Keratinocyte (primary cell): ENCODE results near the gene CHST1. TPM values are rescaled to one million over a fixed set of nuclear protein-coding genes. Genes with fewer than 3 reads are reported as not detected.

Experiments used
- DNase-seq: peaks from one replicate; pipeline ENCODE4 v3.0.0-alpha.2; 2011; ENCODE audit warnings: low read depth, missing footprints, low spot score
- FAIRE-seq: peaks from 2 replicates; lab custom pipeline; 2011; peaks lifted over from hg19 to GRCh38; lab: Jason Lieb, UNC
- H2AFZ ChIP-seq: 2 replicates; pipeline ENCODE4 v1.6.0; 2012; ENCODE audit warnings: low read length, control low read depth, inconsistent platforms; ENCODE audit not compliant: control insufficient read depth
- H3K27ac ChIP-seq: 2 replicates; pipeline ENCODE4 v1.5.1; 2011; ENCODE audit warnings: low read length; ENCODE audit not compliant: control insufficient read depth, insufficient read depth
- H3K27me3 ChIP-seq: 3 replicates; pipeline ENCODE4 v1.6.0; 2011; ENCODE audit warnings: low read length; ENCODE audit not compliant: control insufficient read depth, insufficient read depth; ENCODE audit errors: extremely low read depth
- H3K36me3 ChIP-seq, 2 experiments: 2 replicates in 1 of 2; 3 replicates in 1 of 2; pipeline ENCODE4 v1.5.1; 2011; ENCODE audit warnings: low read length in 2 of 2, mild to moderate bottlenecking in 1 of 2; ENCODE audit not compliant: control insufficient read depth in 2 of 2, insufficient read depth in 2 of 2; ENCODE audit errors: extremely low read depth in 1 of 2
- H3K4me1 ChIP-seq: 3 replicates; pipeline ENCODE4 v1.5.1; 2011; ENCODE audit warnings: low read length; ENCODE audit not compliant: control insufficient read depth, insufficient read depth; ENCODE audit errors: extremely low read depth
- H3K4me2 ChIP-seq: 3 replicates; pipeline ENCODE4 v1.6.0; 2011; ENCODE audit warnings: low read depth, low read length; ENCODE audit not compliant: control insufficient read depth, insufficient read depth; ENCODE audit errors: extremely low read depth
- H3K4me3 ChIP-seq, 3 experiments: fragments of 200-600 bp in 1 of 3; sonication (generic) in 1 of 3; 2 replicates in 2 of 3; 3 replicates in 1 of 3; pipeline ENCODE4 v1.5.1; 2011 to 2016; ENCODE audit warnings: low read length in 3 of 3, mild to moderate bottlenecking in 3 of 3, control low read depth in 2 of 3, inconsistent platforms in 1 of 3, low read depth in 1 of 3, mixed read lengths in 1 of 3, mixed run types in 1 of 3, moderate library complexity in 1 of 3; ENCODE audit not compliant: control insufficient read depth in 2 of 3, insufficient read depth in 2 of 3; ENCODE audit errors: extremely low read depth in 1 of 3
- H3K79me2 ChIP-seq: 2 replicates; pipeline ENCODE4 v1.6.0; 2012; ENCODE audit warnings: low read length; ENCODE audit not compliant: control insufficient read depth, insufficient read depth
- H3K9ac ChIP-seq: 3 replicates; pipeline ENCODE4 v1.6.0; 2011; ENCODE audit warnings: low read length; ENCODE audit not compliant: control insufficient read depth, insufficient read depth; ENCODE audit errors: extremely low read depth
- H3K9me1 ChIP-seq: 3 replicates; pipeline ENCODE4 v1.6.0; 2011; ENCODE audit warnings: low read length; ENCODE audit not compliant: control insufficient read depth, insufficient read depth; ENCODE audit errors: extremely low read depth
- H3K9me3 ChIP-seq: 2 replicates; pipeline ENCODE4 v1.5.1; 2012; ENCODE audit warnings: low read depth, low read length; ENCODE audit not compliant: control insufficient read depth
- H4K20me1 ChIP-seq: 3 replicates; pipeline ENCODE4 v1.6.0; 2011; ENCODE audit warnings: low read length; ENCODE audit not compliant: control insufficient read depth, insufficient read depth; ENCODE audit errors: extremely low read depth
- CTCF ChIP-seq, 3 experiments: IDR thresholded peaks in 1 of 3; conservative IDR thresholded peaks in 1 of 3; optimal IDR thresholded peaks in 1 of 3; 2 replicates in 2 of 3; 3 replicates in 1 of 3; pipeline versions ENCODE3 to v1.5.1; 2011; ENCODE audit warnings: low read length in 3 of 3, mild to moderate bottlenecking in 3 of 3, moderate library complexity in 2 of 3, control low read depth in 1 of 3, inconsistent platforms in 1 of 3; ENCODE audit not compliant: insufficient read depth in 2 of 3; ENCODE audit errors: extremely low read depth in 1 of 3
- EZH2 ChIP-seq: IDR thresholded peaks from one replicate; pipeline ENCODE4 v1.6.1; 2012; ENCODE audit warnings: inconsistent platforms, mild to moderate bottlenecking, low read length, moderate library complexity
- dilution Hi-C: fragments of 300-500 bp; cut with MboI; formaldehyde crosslinking; loops from one replicate; pipeline ENCODE4 v1.7.0; 2020; ENCODE audit warnings: low sequenced_read_pairs; ENCODE audit not compliant: extremely low pct_ligation_motif_present
- polyA plus RNA-seq, 5 experiments: library from polyadenylated mRNA; depleted of rRNA in 3 of 5; stranded (reverse) in 3 of 5; stranded (forward) in 1 of 5; unstranded in 1 of 5; fragments of >200 nt; gene quantifications; 1 replicate in 1 of 5; 2 replicates in 3 of 5; 3 replicates in 1 of 5; pipeline versions ENCODE4 v1.2.1 to v1.2.3, GENCODE V29; 2011 to 2012; ENCODE audit warnings: missing spikeins in 2 of 5, low read depth in 1 of 5, low replicate concordance in 1 of 5

CHST1 gene
- polyA plus RNA-seq, 1 donor (not counting 4 experiments of a cell fraction or from before 2014, with no cell fraction given): not detected

- no peak overlapping the region for H3K4me2 ChIP-seq
- H3K79me2 ChIP-seq: no peaks in the 10 kb centered on the region
- peak; percentile 71 for FAIRE-seq
- H3K27ac ChIP-seq: no peak overlapping the region
- H3K9me1 ChIP-seq: no peaks in the 10 kb centered on the region
- no peaks in the 10 kb centered on the region for H3K36me3 ChIP-seq
- H4K20me1 ChIP-seq: no peaks in the 10 kb centered on the region
- peak; percentile 90 to 93 (median 93) for TF ChIP-seq CTCF (optimal IDR thresholded peaks at IDR 0.05 in 1 of 3, IDR thresholded peaks at IDR 0.05 in 1 of 3, conservative IDR thresholded peaks at IDR 0.05 in 1 of 3; ENCODE audit: extremely low read depth in 1 of 3, insufficient read depth in 2 of 3, low read length in 3 of 3)
- TF ChIP-seq EZH2: no peak
- peak; percentile 15 for DNase-seq
- H3K9me3 ChIP-seq: no peaks in the 10 kb centered on the region
- no peak overlapping the region for H3K9ac ChIP-seq
- dilution Hi-C loops: no loop called here
- peaks cover 7% of the 10 kb centered on the region for H3K4me1 ChIP-seq
- H2AFZ ChIP-seq: no peak overlapping the region
- peaks cover 23% of the 10 kb centered on the region for H3K27me3 ChIP-seq
- H3K4me3 ChIP-seq: no peak overlapping the region
These were observed 10.1 kb downstream of the CHST1 start for GRCh38 chr11:45655347-45655756.

- H4K20me1 ChIP-seq: no peaks in the 10 kb centered on the region
- TF ChIP-seq EZH2 (no peak), CTCF (optimal IDR thresholded peaks at IDR 0.05 in 1 of 3, IDR thresholded peaks at IDR 0.05 in 1 of 3, conservative IDR thresholded peaks at IDR 0.05 in 1 of 3; ENCODE audit: extremely low read depth in 1 of 3, insufficient read depth in 2 of 3, low read length in 3 of 3) (no peak)
- DNase-seq (no peak), FAIRE-seq (no peak)
- dilution Hi-C loops: no loop called here
- H3K36me3 ChIP-seq: no peaks in the 10 kb centered on the region
- peaks cover 20% of the 10 kb centered on the region for H3K27me3 ChIP-seq
- H3K79me2 ChIP-seq: no peaks in the 10 kb centered on the region
- H3K4me3 ChIP-seq: no peak overlapping the region
- peaks cover 7% of the 10 kb centered on the region for H3K4me1 ChIP-seq
- H3K9me1 ChIP-seq: no peaks in the 10 kb centered on the region
- no peak overlapping the region for H3K9ac ChIP-seq
- H2AFZ ChIP-seq: no peak overlapping the region
- no peak overlapping the region for H3K27ac ChIP-seq
- no peaks in the 10 kb centered on the region for H3K9me3 ChIP-seq
- H3K4me2 ChIP-seq: no peak overlapping the region
These were observed 10.5 kb downstream of the CHST1 start for GRCh38 chr11:45655012-45655283.
